ENCODE data around the gene MINAR1. TPM values are rescaled to one million over a fixed set of nuclear protein-coding genes. Genes with fewer than 3 reads are reported as not detected.

The MINAR1 gene
- total RNA-seq, 1 donor from 2014 or later, result 0.55 TPM

DNA sequence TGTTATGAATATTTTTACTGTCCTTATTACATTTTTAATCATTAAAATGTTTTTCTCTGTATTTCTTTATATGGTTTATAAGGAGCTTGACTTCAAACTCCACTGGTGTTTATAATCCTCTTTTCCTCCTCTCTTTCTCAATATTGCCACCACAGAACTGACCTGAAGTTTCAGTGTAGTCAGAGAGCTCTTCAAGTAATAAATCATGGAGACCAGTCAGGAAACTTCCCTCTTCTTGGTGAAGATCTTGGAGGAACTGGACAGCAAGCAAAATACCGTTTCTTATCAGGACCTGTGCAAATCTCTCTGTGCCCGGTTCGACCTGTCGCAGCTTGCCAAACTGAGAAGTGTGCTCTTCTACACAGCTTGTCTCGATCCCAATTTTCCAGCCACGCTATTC lies 23.8 kb downstream of the MINAR1 start:
- no peaks in the 10 kb centered on the region for H3K27me3 Mint-ChIP-seq (ENCODE audit: low read depth)
- no peak overlapping the region for H3K4me3 Mint-ChIP-seq (ENCODE audit: low read depth)
- H3K36me3 Mint-ChIP-seq (ENCODE audit: low read depth), result no peaks in the 10 kb centered on the region
- intact Hi-C loops (cut with micrococcal nuclease), result no loop called here
- DNase-seq (ENCODE audit: low spot score), result no peak
- no peaks in the 10 kb centered on the region for H3K4me1 Mint-ChIP-seq (ENCODE audit: low read depth)
- no peak overlapping the region for H3K27ac Mint-ChIP-seq
- no peaks in the 10 kb centered on the region for H3K9me3 Mint-ChIP-seq

DNA sequence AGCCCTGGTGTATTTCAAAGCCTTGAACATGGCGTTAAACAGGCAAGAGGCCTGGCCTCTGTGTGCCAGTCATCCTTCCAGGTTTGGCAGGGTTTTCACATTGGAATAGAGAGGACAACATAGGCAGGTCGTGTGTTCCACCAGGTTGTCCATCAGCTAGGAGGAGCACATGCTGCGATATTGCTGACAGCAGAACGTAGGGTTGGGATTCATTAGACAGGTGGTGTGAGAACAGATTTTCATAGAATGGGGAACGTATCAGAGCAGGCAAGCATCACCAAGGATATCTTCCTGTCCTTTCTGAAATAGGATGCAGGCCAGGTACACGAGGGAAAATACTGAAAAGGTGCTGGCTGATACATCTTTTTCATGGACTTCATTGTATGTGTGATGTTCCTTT lies 26.4 kb downstream of the MINAR1 start:
- Mint-ChIP-seq H3K36me3 (ENCODE audit: low read depth) (no peaks in the 10 kb centered on the region), H3K27me3 (ENCODE audit: low read depth) (no peaks in the 10 kb centered on the region), H3K27ac (no peak overlapping the region), H3K9me3 (no peaks in the 10 kb centered on the region), H3K4me1 (ENCODE audit: low read depth) (no peaks in the 10 kb centered on the region), H3K4me3 (ENCODE audit: low read depth) (no peak overlapping the region)
- intact Hi-C loops (cut with micrococcal nuclease), result no loop called here
- DNase-seq (ENCODE audit: low spot score), result no peak

DNA sequence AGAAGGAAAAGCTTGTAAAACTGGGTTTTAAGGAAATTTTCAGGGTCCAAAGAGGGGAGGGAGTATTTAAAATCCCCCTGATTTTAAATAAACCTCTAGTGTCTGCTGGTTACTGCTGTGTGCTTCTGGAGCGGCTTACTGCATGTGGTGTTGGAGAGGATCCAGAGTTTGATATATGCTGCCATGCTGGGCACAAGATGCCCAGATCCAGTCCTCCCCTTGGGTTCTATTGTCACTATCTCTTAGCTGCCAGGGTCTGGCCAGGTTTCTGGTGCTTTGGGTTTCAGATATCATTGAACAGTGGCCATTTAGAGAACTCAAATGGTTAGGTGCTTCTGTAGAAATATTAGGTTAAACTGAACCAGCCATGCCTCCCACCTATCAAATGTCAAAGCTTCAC lies 27.5 kb downstream of the MINAR1 start:
- intact Hi-C loops (cut with micrococcal nuclease), result no loop called here
- no peak for DNase-seq (ENCODE audit: low spot score)

DNA sequence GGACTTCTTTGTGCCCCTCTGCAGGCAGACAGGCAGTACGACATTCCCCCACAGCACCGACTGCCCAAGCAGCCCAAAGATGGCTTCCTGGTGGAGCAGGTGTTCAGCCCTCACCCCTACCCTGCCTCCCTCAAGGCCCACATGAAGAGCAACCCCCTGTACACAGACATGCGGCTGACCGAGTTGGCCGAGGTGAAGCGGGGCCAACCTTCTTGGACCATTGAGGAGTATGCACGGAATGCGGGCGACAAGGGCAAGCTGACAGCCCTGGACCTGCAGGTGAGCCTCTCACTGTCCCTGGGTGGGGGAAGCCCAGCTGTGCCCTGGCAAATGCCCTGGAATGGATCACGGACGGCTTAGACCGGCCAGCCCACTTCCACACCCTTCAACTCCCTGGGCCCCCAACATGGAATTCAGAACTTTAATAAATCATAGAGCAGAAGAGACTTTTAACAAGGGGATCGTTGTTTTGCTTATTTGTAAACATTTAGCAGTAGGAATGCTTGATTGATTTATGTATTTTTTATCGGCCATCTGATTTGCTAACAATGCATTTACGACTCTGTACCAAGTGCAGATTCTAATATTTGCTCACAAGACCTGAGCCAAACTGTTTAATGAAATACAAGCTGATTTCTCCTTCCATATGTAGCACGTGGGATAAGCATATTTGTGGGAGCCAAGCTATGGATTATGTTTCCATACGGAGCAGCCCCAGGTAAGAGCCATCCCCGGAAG lies 31.1 kb downstream of the MINAR1 start:
- no peaks in the 10 kb centered on the region for H3K27me3 Mint-ChIP-seq (ENCODE audit: low read depth)
- no peaks in the 10 kb centered on the region for H3K36me3 Mint-ChIP-seq (ENCODE audit: low read depth)
- no peak overlapping the region for H3K27ac Mint-ChIP-seq
- no peaks in the 10 kb centered on the region for H3K9me3 Mint-ChIP-seq
- H3K4me1 Mint-ChIP-seq (ENCODE audit: low read depth), result no peaks in the 10 kb centered on the region
- H3K4me3 Mint-ChIP-seq (ENCODE audit: low read depth), result no peak overlapping the region
- intact Hi-C loops (cut with micrococcal nuclease), result no loop called here
- no peak for DNase-seq (ENCODE audit: low spot score)

More for the DNA sequence above, 27.5 kb downstream of the MINAR1 start:
- H3K27ac Mint-ChIP-seq, result no peak overlapping the region
- no peak overlapping the region for H3K4me3 Mint-ChIP-seq (ENCODE audit: low read depth)
- no peaks in the 10 kb centered on the region for H3K9me3 Mint-ChIP-seq
- H3K4me1 Mint-ChIP-seq (ENCODE audit: low read depth), result no peaks in the 10 kb centered on the region
- H3K36me3 Mint-ChIP-seq (ENCODE audit: low read depth), result no peaks in the 10 kb centered on the region
- no peaks in the 10 kb centered on the region for H3K27me3 Mint-ChIP-seq (ENCODE audit: low read depth)

DNA sequence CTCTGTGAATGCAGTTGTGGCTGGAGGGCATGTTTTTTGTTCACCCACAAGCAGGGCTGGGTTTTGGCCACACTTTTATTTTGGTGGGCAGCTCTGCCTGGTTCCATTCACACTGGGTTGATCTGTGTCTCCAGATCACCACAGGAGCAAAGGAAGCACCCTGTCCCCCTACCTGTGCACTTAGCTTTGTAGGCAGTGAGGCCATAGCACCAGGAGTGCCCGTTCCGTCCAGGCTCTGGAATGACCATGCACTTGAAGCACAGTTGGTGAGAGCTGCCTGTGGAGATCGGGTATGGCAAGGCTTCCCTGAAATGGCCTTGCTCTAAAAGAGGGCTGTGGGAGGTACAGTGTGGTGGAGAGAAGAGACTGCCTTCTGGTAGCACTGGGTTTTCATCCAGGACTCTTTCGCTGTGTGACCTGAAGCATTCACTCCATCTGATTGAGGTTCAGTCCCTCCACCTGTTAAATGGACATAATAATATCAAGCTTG lies 31.7 kb downstream of the MINAR1 start:
- Mint-ChIP-seq H3K27ac (no peak overlapping the region), H3K9me3 (no peaks in the 10 kb centered on the region), H3K4me1 (ENCODE audit: low read depth) (no peaks in the 10 kb centered on the region), H3K36me3 (ENCODE audit: low read depth) (no peaks in the 10 kb centered on the region), H3K4me3 (ENCODE audit: low read depth) (no peak overlapping the region), H3K27me3 (ENCODE audit: low read depth) (no peaks in the 10 kb centered on the region)
- intact Hi-C loops (cut with micrococcal nuclease), result no loop called here
- DNase-seq (ENCODE audit: low spot score), result no peak

DNA sequence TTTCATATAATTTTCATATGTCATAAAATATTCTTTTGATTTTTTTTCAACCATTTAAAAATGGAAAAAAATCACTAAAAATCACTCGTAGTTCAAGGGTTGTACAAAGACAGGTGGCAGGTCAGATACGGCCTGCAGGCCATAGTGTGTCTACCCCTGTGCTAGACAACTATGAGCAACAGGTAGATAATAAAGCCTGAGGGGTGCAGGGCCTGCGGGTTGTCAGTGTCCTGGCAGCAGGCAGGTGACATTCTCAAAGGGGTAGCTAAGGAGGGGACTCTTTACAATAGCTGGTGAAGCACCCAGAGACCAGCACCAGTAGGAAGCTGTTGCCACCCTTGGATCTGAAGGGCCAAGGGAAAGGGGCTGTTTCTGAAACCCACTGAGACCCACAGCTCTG lies 34.4 kb downstream of the MINAR1 start:
- intact Hi-C loops (cut with micrococcal nuclease), result no loop called here
- H3K36me3 Mint-ChIP-seq (ENCODE audit: low read depth), result no peaks in the 10 kb centered on the region

DNA sequence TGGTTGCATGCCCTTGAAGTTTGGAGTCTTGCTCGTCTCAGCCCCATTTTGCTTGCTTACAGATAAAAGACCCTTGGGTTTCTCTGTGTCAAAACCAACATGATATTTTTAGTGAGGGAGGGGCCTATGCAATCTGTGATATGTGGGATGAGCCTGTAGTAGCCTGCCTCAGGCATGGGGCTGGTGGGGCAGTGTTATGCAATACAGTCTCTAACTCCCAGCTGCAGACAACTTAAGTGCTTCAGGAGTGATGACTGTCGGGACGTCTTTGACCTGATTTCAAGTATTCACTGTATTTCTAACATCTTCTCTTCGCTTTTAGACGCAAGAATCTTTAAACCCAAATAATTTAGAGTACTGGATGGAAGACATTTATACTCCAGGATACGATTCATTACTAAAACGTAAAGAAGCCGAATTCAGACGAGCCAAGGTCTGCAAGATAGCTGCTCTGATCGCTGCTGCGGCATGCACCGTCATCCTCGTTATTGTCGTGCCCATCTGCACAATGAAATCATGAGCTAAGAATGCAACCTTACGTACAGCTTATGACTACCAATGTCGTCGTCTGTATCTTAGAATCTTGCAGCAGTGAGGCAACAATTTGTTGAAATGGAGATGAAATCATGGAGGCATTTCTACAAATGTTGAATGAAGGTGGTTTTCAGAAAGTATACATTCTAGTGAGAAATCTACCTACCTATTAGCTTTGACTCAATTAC lies 35.9 kb downstream of the MINAR1 start:
- Mint-ChIP-seq H3K4me3 (ENCODE audit: low read depth) (no peak overlapping the region), H3K9me3 (no peaks in the 10 kb centered on the region), H3K4me1 (ENCODE audit: low read depth) (no peaks in the 10 kb centered on the region), H3K27ac (no peak overlapping the region), H3K36me3 (ENCODE audit: low read depth) (no peaks in the 10 kb centered on the region), H3K27me3 (ENCODE audit: low read depth) (no peaks in the 10 kb centered on the region)
- intact Hi-C loops (cut with micrococcal nuclease), result no loop called here
- DNase-seq (ENCODE audit: low spot score), result no peak

More for the DNA sequence above, 34.4 kb downstream of the MINAR1 start:
- DNase-seq (ENCODE audit: low spot score), result no peak
- no peak overlapping the region for H3K27ac Mint-ChIP-seq
- H3K27me3 Mint-ChIP-seq (ENCODE audit: low read depth), result no peaks in the 10 kb centered on the region
- H3K4me3 Mint-ChIP-seq (ENCODE audit: low read depth), result no peak overlapping the region
- H3K9me3 Mint-ChIP-seq, result no peaks in the 10 kb centered on the region
- H3K4me1 Mint-ChIP-seq (ENCODE audit: low read depth), result no peaks in the 10 kb centered on the region

DNA sequence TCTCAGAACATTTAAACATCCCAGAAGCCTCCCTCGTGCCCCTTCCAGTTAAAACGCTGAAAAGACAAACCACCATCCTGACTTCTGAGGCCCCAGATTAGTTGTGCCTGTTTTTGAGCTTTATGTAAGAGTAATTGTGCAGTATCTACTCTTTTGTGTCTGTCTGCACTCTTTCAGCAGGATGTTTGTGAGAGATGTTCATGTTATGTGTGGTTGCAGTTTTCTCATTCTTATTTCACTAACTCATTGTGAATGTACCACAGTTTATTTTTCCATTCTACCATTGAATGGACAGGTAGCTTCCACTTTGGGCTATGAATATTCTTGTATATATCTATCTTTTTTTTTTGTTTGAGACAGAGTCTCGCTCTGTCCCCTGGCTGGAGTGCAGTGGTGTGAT lies 40.3 kb downstream of the MINAR1 start:
- Mint-ChIP-seq H3K36me3 (ENCODE audit: low read depth) (no peaks in the 10 kb centered on the region), H3K9me3 (no peaks in the 10 kb centered on the region), H3K4me1 (ENCODE audit: low read depth) (peaks cover 4% of the 10 kb centered on the region), H3K4me3 (ENCODE audit: low read depth) (no peak overlapping the region), H3K27ac (no peak overlapping the region), H3K27me3 (ENCODE audit: low read depth) (peaks cover 4% of the 10 kb centered on the region)
- intact Hi-C loops (cut with micrococcal nuclease), result no loop called here
- no peak for DNase-seq (ENCODE audit: low spot score)

DNA sequence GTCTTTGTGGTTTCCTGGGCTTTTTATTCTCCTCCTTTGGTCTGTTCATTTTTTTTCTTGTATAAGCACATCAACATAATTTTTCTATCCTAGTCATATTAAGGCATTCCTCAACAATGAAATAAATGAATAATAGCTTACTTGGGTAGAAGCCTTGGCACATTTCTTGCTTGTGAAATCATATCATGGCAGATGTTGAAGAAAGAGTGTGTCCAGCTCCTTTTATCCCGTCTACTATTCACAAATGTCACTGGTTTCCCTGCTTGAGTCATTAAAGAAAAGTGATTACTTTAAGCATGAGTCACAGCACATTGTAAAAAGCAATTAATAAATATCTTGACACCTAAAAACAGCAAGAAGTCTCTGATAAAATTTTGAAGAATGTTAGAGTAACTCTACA lies 42.1 kb downstream of the MINAR1 start:
- no peaks in the 10 kb centered on the region for H3K36me3 Mint-ChIP-seq (ENCODE audit: low read depth)
- DNase-seq (ENCODE audit: low spot score), result no peak
- peaks cover 4% of the 10 kb centered on the region for H3K27me3 Mint-ChIP-seq (ENCODE audit: low read depth)
- no peak overlapping the region for H3K4me3 Mint-ChIP-seq (ENCODE audit: low read depth)
- intact Hi-C loops (cut with micrococcal nuclease), result no loop called here
- peaks cover 4% of the 10 kb centered on the region for H3K4me1 Mint-ChIP-seq (ENCODE audit: low read depth)
- no peak overlapping the region for H3K27ac Mint-ChIP-seq
- no peaks in the 10 kb centered on the region for H3K9me3 Mint-ChIP-seq

DNA sequence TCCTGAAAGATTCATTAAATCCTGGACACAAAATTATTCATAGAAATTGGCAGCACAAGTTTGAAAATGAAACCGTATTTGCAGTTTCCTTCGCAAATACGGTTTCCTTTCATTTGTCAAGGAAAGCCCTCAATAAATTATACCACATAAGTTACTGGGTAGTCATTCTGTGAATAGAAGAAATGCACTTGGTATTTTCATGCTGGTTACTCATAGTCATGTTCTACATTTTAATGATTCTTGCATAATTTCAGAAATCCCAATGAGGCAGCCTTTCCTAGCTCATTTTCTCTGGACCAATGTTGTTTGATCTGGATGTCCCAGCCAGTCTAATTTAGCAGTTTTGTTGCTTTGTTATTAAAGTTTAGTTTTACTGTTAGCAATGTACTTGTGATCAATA lies 43.2 kb downstream of the MINAR1 start:
- no peaks in the 10 kb centered on the region for H3K9me3 Mint-ChIP-seq
- H3K36me3 Mint-ChIP-seq (ENCODE audit: low read depth), result no peaks in the 10 kb centered on the region
- H3K4me3 Mint-ChIP-seq (ENCODE audit: low read depth), result no peak overlapping the region
- no peak for DNase-seq (ENCODE audit: low spot score)
- intact Hi-C loops (cut with micrococcal nuclease), result no loop called here
- H3K27ac Mint-ChIP-seq, result no peak overlapping the region
- H3K27me3 Mint-ChIP-seq (ENCODE audit: low read depth), result peaks cover 4% of the 10 kb centered on the region
- H3K4me1 Mint-ChIP-seq (ENCODE audit: low read depth), result peaks cover 4% of the 10 kb centered on the region

DNA sequence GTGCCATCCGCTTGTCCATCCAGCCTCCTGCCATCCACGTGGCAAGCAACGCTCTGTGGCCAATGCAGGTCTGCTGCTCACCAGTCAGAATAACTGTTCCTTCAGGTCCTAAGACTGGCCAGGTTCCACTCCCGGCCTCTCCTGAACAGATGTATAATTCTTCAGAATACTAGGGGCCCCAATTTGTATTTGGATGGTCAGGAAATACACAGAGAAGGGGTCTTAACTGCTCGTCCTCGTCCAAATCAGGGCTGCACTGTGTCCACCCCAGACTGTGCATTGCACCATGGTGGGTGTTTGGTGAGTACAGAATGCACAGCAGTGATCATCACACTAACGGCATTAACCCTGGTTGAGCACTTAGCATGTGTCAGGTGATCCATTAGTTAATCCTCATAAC lies 46.0 kb downstream of the MINAR1 start:
- no peak overlapping the region for H3K27ac Mint-ChIP-seq
- peaks cover 4% of the 10 kb centered on the region for H3K4me1 Mint-ChIP-seq (ENCODE audit: low read depth)
- peaks cover 4% of the 10 kb centered on the region for H3K27me3 Mint-ChIP-seq (ENCODE audit: low read depth)
- intact Hi-C loops (cut with micrococcal nuclease), result no loop called here
- no peaks in the 10 kb centered on the region for H3K36me3 Mint-ChIP-seq (ENCODE audit: low read depth)
- no peaks in the 10 kb centered on the region for H3K9me3 Mint-ChIP-seq
- DNase-seq (ENCODE audit: low spot score), result no peak
- no peak overlapping the region for H3K4me3 Mint-ChIP-seq (ENCODE audit: low read depth)

DNA sequence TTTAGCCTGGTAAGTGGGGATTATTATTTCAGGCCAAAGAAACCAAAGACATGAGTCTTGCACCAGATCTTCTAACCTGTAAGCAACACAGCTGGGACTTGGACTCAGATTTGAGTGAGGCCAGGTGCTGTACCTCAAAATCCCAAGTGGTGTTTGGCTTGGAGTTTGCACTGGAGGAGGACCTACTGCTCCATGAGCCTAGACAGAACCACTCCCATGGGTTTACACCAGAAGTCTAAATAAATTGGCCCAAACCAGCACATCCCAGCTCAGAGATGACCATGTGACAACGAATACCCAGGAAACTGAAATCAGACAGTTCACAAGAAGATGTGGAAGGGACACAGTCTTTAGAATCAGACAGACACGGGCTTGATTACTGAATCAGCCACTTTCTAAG lies 47.5 kb downstream of the MINAR1 start:
- H3K4me1 Mint-ChIP-seq (ENCODE audit: low read depth), result peaks cover 4% of the 10 kb centered on the region
- intact Hi-C loops (cut with micrococcal nuclease), result no loop called here
- no peak for DNase-seq (ENCODE audit: low spot score)

DNA sequence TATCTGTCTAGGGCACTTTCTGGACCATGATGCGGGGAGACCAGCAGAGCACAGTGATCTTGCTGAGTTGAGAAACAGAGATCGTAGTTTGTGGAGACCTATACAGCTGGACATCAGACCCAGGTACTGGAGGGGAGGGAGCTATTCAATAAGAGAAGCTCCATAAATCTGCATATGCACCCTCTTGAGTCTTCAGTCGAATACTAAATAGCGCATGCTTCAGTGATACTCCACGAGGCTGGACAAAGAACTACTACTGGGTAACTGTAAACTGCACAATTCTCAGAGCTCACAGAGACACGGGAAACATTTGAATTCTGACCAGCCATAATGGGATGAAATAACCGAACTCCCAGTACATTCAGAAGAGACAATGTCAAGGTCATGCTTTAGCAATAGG lies 49.7 kb downstream of the MINAR1 start:
- H3K4me1 Mint-ChIP-seq (ENCODE audit: low read depth), result no peaks in the 10 kb centered on the region

More for the DNA sequence above, 47.5 kb downstream of the MINAR1 start:
- H3K4me3 Mint-ChIP-seq (ENCODE audit: low read depth), result no peak overlapping the region
- no peaks in the 10 kb centered on the region for H3K9me3 Mint-ChIP-seq
- H3K36me3 Mint-ChIP-seq (ENCODE audit: low read depth), result no peaks in the 10 kb centered on the region
- H3K27ac Mint-ChIP-seq, result no peak overlapping the region
- H3K27me3 Mint-ChIP-seq (ENCODE audit: low read depth), result peaks cover 2% of the 10 kb centered on the region

More for the DNA sequence above, 49.7 kb downstream of the MINAR1 start:
- Mint-ChIP-seq H3K4me3 (ENCODE audit: low read depth) (no peak overlapping the region), H3K9me3 (no peaks in the 10 kb centered on the region), H3K36me3 (ENCODE audit: low read depth) (no peaks in the 10 kb centered on the region), H3K27me3 (ENCODE audit: low read depth) (no peaks in the 10 kb centered on the region), H3K27ac (no peak overlapping the region)
- DNase-seq (ENCODE audit: low spot score), result no peak
- intact Hi-C loops (cut with micrococcal nuclease), result no loop called here
